ENCODE measurements around the gene CIBAR2.
A peak's percentile ranks its signal among the peaks of the same experiment; 100 is the strongest.

DNA sequence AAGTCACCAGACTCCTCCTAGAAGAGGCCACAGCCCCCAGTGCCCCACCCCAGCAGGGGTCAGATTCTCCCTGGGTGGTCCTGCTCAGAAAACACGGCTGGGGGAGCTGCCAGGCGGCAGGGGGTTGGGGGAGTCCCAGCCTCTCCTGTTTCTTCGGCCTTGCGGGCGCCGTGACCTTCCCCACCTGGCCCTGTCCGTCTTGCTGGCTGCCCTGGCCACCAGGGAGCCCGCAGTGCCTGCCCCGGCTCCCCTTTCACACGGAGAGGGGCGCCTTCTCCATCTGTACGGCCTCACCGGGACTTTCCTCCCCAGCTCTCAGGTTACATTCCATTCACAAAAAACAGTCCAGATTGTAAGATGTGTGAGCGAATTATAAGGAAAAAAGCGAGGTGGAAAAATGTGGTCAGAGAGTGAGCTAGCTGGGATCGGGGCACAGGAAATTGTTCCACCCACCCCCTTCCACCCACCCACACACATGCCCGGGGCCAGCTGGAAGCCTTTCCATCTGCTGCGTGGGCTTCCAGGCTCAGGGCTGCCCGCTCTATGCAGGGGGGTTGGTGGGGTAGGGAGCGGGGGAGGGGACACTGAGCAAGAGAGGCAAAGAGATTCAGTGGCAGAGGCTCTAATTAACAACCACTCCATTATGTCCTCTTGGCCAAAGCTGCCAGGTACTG is 14.6 kb upstream of the CIBAR2 start:
- TF ChIP-seq, protein P1, sequence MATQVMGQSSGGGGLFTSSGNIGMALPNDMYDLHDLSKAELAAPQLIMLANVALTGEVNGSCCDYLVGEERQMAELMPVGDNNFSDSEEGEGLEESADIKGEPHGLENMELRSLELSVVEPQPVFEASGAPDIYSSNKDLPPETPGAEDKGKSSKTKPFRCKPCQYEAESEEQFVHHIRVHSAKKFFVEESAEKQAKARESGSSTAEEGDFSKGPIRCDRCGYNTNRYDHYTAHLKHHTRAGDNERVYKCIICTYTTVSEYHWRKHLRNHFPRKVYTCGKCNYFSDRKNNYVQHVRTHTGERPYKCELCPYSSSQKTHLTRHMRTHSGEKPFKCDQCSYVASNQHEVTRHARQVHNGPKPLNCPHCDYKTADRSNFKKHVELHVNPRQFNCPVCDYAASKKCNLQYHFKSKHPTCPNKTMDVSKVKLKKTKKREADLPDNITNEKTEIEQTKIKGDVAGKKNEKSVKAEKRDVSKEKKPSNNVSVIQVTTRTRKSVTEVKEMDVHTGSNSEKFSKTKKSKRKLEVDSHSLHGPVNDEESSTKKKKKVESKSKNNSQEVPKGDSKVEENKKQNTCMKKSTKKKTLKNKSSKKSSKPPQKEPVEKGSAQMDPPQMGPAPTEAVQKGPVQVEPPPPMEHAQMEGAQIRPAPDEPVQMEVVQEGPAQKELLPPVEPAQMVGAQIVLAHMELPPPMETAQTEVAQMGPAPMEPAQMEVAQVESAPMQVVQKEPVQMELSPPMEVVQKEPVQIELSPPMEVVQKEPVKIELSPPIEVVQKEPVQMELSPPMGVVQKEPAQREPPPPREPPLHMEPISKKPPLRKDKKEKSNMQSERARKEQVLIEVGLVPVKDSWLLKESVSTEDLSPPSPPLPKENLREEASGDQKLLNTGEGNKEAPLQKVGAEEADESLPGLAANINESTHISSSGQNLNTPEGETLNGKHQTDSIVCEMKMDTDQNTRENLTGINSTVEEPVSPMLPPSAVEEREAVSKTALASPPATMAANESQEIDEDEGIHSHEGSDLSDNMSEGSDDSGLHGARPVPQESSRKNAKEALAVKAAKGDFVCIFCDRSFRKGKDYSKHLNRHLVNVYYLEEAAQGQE (IDR thresholded peaks at IDR 0.05; ENCODE audit: insufficient read depth in 1 of 2, low read depth in 2 of 2, low read length in 2 of 2): no peak
- TF ChIP-seq POLR2AphosphoS5 (IDR thresholded peaks at IDR 0.05; ENCODE audit: low read depth, low read length) (no peak), SIN3A (IDR thresholded peaks at IDR 0.05; ENCODE audit: borderline replicate concordance, insufficient read depth, low read length) (peak; percentile 42; the same call in 1 of the 2 replicates), TAF1 (IDR thresholded peaks at IDR 0.05; ENCODE audit: borderline replicate concordance, insufficient read depth, low read length) (no peak), FOXP2 (optimal IDR thresholded peaks at IDR 0.05; ENCODE audit: borderline replicate concordance, extremely low read depth, extremely low read length, insufficient read depth) (peak; percentile 72)
